Mesothelial cell of epicardium (in vitro differentiated cells): ENCODE data around the gene AFAP1L1. TPM values are rescaled to one million over a fixed set of nuclear protein-coding genes. Genes with fewer than 3 reads are reported as not detected.

Experiments used
- DNase-seq, 2 experiments: peaks; one replicate each; pipeline ENCODE4 v3.0.0; 2021; ENCODE audit warnings: low spot score in 2 of 2; ENCODE audit not compliant: unreplicated experiment in 2 of 2
- H3K27ac Mint-ChIP-seq: 2 replicates; pipeline ENCODE4 v1.8.0; 2021; ENCODE audit warnings: mixed read lengths
- H3K27me3 Mint-ChIP-seq: 2 replicates; pipeline ENCODE4 v1.8.0; 2021; ENCODE audit warnings: low read depth, mixed read lengths
- H3K36me3 Mint-ChIP-seq: 2 replicates; pipeline ENCODE4 v1.8.0; 2021; ENCODE audit warnings: mixed read lengths
- H3K4me1 Mint-ChIP-seq: 2 replicates; pipeline ENCODE4 v1.8.0; 2021; ENCODE audit warnings: mixed read lengths
- H3K4me3 Mint-ChIP-seq: 2 replicates; pipeline ENCODE4 v1.8.0; 2021; ENCODE audit warnings: mild to moderate bottlenecking, moderate library complexity, mixed read lengths
- H3K9me3 Mint-ChIP-seq: 2 replicates; pipeline ENCODE4 v1.8.0; 2021; ENCODE audit warnings: mixed read lengths
- CTCF ChIP-seq: fragments of 200-600 bp; sonication (generic); IDR thresholded peaks from one replicate; pipeline ENCODE4 v1.5.0; 2021; ENCODE audit warnings: antibody characterized with exemption; ENCODE audit not compliant: unreplicated experiment
- total RNA-seq: library from RNA; stranded (reverse); gene quantifications from 3 replicates; pipeline ENCODE4 v1.2.1, GENCODE V29; 2021

Gene AFAP1L1
- total RNA-seq, 1 donor from 2014 or later = 0.63 TPM

GRCh38 chr5:149365418-149365817 is 93.8 kb downstream of the AFAP1L1 start:
- no peak for TF ChIP-seq CTCF
- no peak for DNase-seq
- Mint-ChIP-seq H3K4me3 (no peak overlapping the region), H3K27me3 (no peaks in the 10 kb centered on the region), H3K27ac (no peak overlapping the region), H3K4me1 (no peaks in the 10 kb centered on the region), H3K36me3 (no peaks in the 10 kb centered on the region), H3K9me3 (no peaks in the 10 kb centered on the region)

- peaks cover 6% of the 10 kb centered on the region for H3K4me1 Mint-ChIP-seq
- H3K4me3 Mint-ChIP-seq = no peak overlapping the region
- H3K27me3 Mint-ChIP-seq = no peaks in the 10 kb centered on the region
- H3K36me3 Mint-ChIP-seq = no peaks in the 10 kb centered on the region
- no peaks in the 10 kb centered on the region for H3K9me3 Mint-ChIP-seq
- H3K27ac Mint-ChIP-seq = no peak overlapping the region
- DNase-seq = no peak
- no peak for TF ChIP-seq CTCF
Observed at GRCh38 chr5:149366169-149366729, 94.6 kb downstream of the AFAP1L1 start.

GRCh38 chr5:149367249-149367971 is 95.8 kb downstream of the AFAP1L1 start:
- Mint-ChIP-seq H3K4me3 (no peak overlapping the region), H3K9me3 (no peaks in the 10 kb centered on the region), H3K27ac (no peak overlapping the region), H3K4me1 (peaks cover 7% of the 10 kb centered on the region), H3K27me3 (no peaks in the 10 kb centered on the region), H3K36me3 (no peaks in the 10 kb centered on the region)
- DNase-seq = peak in 1 of 2 experiments; percentile 73
- peak; percentile 66 for TF ChIP-seq CTCF

- no peak for DNase-seq
- H3K4me3 Mint-ChIP-seq = no peak overlapping the region
- no peak for TF ChIP-seq CTCF
- no peak overlapping the region for H3K27ac Mint-ChIP-seq
- H3K27me3 Mint-ChIP-seq = no peaks in the 10 kb centered on the region
- H3K9me3 Mint-ChIP-seq = no peaks in the 10 kb centered on the region
- no peaks in the 10 kb centered on the region for H3K36me3 Mint-ChIP-seq
- peaks cover 7% of the 10 kb centered on the region for H3K4me1 Mint-ChIP-seq
Observed at GRCh38 chr5:149367972-149368645, 96.5 kb downstream of the AFAP1L1 start.

- Mint-ChIP-seq H3K36me3 (no peaks in the 10 kb centered on the region), H3K27me3 (no peaks in the 10 kb centered on the region), H3K4me1 (peaks cover 7% of the 10 kb centered on the region), H3K27ac (no peak overlapping the region), H3K4me3 (no peak overlapping the region), H3K9me3 (no peaks in the 10 kb centered on the region)
- no peak for TF ChIP-seq CTCF
- DNase-seq = no peak
Observed at GRCh38 chr5:149370878-149371277, 99.2 kb downstream of the AFAP1L1 start.
